SU-DHL-6 (cell line): ENCODE data around the gene ZNF524.

Experiments
- EZH2phosphoT487 ChIP-seq: fragments of 200-600 bp; sonication (generic), shearing (Covaris generic); conservative IDR thresholded peaks from 2 replicates; pipeline ENCODE4 v1.6.1; 2018; ENCODE audit warnings: mild to moderate bottlenecking, antibody characterized with exemption, low read length, moderate library complexity, mixed read lengths
- TF ChIP-seq, protein P1 (sequence below): fragments of 200-600 bp; sonication (generic); IDR thresholded peaks from one replicate; pipeline ENCODE4 v1.5.1; 2017; ENCODE audit warnings: antibody characterized with exemption, mild to moderate bottlenecking, low read length, moderate library complexity; ENCODE audit not compliant: insufficient read depth, poor library complexity, severe bottlenecking

DNA sequence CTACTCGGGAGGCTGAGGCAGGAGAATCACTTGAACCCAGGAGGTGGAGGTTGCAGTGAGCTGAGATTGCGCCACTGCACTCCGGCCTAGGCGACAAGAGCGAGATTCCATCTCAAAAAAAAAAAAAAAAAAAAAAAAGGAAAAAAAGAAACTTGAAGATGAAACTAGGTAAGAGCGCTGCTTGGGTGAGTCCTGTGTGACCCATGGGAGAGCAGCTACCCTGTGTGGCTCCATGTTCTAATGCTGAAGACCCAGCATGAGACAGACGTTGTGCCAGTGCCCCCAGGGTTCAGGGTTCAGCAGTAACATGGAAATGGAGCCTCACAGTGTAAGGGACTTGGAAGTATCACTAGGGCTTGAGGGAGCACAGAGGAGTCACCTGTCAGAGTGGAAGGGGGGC lies 18.3 kb downstream of the ZNF524 start:
- TF ChIP-seq, protein P1, sequence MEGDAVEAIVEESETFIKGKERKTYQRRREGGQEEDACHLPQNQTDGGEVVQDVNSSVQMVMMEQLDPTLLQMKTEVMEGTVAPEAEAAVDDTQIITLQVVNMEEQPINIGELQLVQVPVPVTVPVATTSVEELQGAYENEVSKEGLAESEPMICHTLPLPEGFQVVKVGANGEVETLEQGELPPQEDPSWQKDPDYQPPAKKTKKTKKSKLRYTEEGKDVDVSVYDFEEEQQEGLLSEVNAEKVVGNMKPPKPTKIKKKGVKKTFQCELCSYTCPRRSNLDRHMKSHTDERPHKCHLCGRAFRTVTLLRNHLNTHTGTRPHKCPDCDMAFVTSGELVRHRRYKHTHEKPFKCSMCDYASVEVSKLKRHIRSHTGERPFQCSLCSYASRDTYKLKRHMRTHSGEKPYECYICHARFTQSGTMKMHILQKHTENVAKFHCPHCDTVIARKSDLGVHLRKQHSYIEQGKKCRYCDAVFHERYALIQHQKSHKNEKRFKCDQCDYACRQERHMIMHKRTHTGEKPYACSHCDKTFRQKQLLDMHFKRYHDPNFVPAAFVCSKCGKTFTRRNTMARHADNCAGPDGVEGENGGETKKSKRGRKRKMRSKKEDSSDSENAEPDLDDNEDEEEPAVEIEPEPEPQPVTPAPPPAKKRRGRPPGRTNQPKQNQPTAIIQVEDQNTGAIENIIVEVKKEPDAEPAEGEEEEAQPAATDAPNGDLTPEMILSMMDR = no peak
- TF ChIP-seq EZH2phosphoT487 = no peak
